KOPT-K1 (cell line): ENCODE data around the gene TMEM219.
"Not testable (repeated sequence)": the region's sequence is repeated elsewhere in the genome, so short reads cannot be mapped to it uniquely, and the experiment has no call there.

Experiments
- H3K27ac ChIP-seq: fragments of 200-600 bp; sonication (generic); 2 replicates; pipeline ENCODE4 v1.5.1; 2016; ENCODE audit warnings: antibody characterized with exemption, mild to moderate bottlenecking, low read depth, low read length; ENCODE audit not compliant: poor library complexity, severe bottlenecking
- H3K36me3 ChIP-seq: fragments of 200-600 bp; sonication (generic); 2 replicates; pipeline ENCODE4 v1.5.1; 2017; ENCODE audit warnings: antibody characterized with exemption, mild to moderate bottlenecking, low read length, moderate library complexity; ENCODE audit not compliant: insufficient read depth
- H3K9me3 ChIP-seq: fragments of 200-600 bp; sonication (generic); 2 replicates; pipeline ENCODE4 v1.5.1; 2017; ENCODE audit warnings: antibody characterized with exemption, low read length, mild to moderate bottlenecking; ENCODE audit not compliant: insufficient read depth, poor library complexity, severe bottlenecking

The TMEM219 gene

GRCh38 chr16:29931750-29932149, 30.1 kb upstream of the TMEM219 start:
- H3K36me3 ChIP-seq, H3K9me3 ChIP-seq, H3K27ac ChIP-seq: not testable (repeated sequence)

- Histone ChIP-seq H3K9me3 (no peaks in the 10 kb centered on the region), H3K27ac (no peak overlapping the region), H3K36me3 (no peaks in the 10 kb centered on the region)
These were observed 21.2 kb upstream of the TMEM219 start for GRCh38 chr16:29940656-29941055.

GRCh38 chr16:29943846-29944799, 17.8 kb upstream of the TMEM219 start:
- peak overlapping the region; percentile 35 for H3K27ac ChIP-seq
- H3K36me3 ChIP-seq, result no peaks in the 10 kb centered on the region
- H3K9me3 ChIP-seq, result no peaks in the 10 kb centered on the region

GRCh38 chr16:29947897-29948296, 14.0 kb upstream of the TMEM219 start:
- no peaks in the 10 kb centered on the region for H3K36me3 ChIP-seq
- H3K27ac ChIP-seq, result no peak overlapping the region
- H3K9me3 ChIP-seq, result peaks cover 7% of the 10 kb centered on the region

GRCh38 chr16:29950806-29951461, 10.9 kb upstream of the TMEM219 start:
- Histone ChIP-seq H3K27ac (no peak overlapping the region), H3K36me3 (no peaks in the 10 kb centered on the region), H3K9me3 (peaks cover 7% of the 10 kb centered on the region)

GRCh38 chr16:29951625-29952365, 10.1 kb upstream of the TMEM219 start:
- peaks cover 7% of the 10 kb centered on the region for H3K9me3 ChIP-seq
- no peaks in the 10 kb centered on the region for H3K36me3 ChIP-seq
- no peak overlapping the region for H3K27ac ChIP-seq

GRCh38 chr16:29958756-29959155, 3.1 kb upstream of the TMEM219 start:
- H3K9me3 ChIP-seq, result no peaks in the 10 kb centered on the region
- no peaks in the 10 kb centered on the region for H3K36me3 ChIP-seq

GRCh38 chr16:29959293-29959692, 2.6 kb upstream of the TMEM219 start:
- H3K27ac ChIP-seq, result no peak overlapping the region
- H3K36me3 ChIP-seq, result no peaks in the 10 kb centered on the region
- H3K9me3 ChIP-seq, result no peaks in the 10 kb centered on the region

More at GRCh38 chr16:29958756-29959155, 3.1 kb upstream of the TMEM219 start:
- no peak overlapping the region for H3K27ac ChIP-seq

GRCh38 chr16:29959821-29960220, 2.1 kb upstream of the TMEM219 start:
- H3K27ac ChIP-seq, H3K9me3 ChIP-seq, H3K36me3 ChIP-seq: not testable (repeated sequence)

- H3K9me3 ChIP-seq, result no peaks in the 10 kb centered on the region
- no peaks in the 10 kb centered on the region for H3K36me3 ChIP-seq
- peak overlapping the region; percentile 76 for H3K27ac ChIP-seq
These were observed 776 bp upstream of the TMEM219 start for GRCh38 chr16:29961127-29961478.

- Histone ChIP-seq H3K9me3 (no peaks in the 10 kb centered on the region), H3K36me3 (no peaks in the 10 kb centered on the region), H3K27ac (peak overlapping the region; percentile 76)
These were observed 590 bp downstream of the TMEM219 start for GRCh38 chr16:29962344-29962994.

- H3K36me3 ChIP-seq, result peaks cover 5% of the 10 kb centered on the region
- H3K27ac ChIP-seq, result peak overlapping the region; percentile 76
- no peaks in the 10 kb centered on the region for H3K9me3 ChIP-seq
These were observed 1.3 kb downstream of the TMEM219 start for GRCh38 chr16:29963021-29963743.

- Histone ChIP-seq H3K9me3 (no peaks in the 10 kb centered on the region), H3K36me3 (peaks cover 13% of the 10 kb centered on the region), H3K27ac (no peak overlapping the region)
These were observed 6.3 kb downstream of the TMEM219 start for GRCh38 chr16:29968205-29968604.

- Histone ChIP-seq H3K27ac (no peak overlapping the region), H3K9me3 (no peaks in the 10 kb centered on the region), H3K36me3 (peaks cover 13% of the 10 kb centered on the region)
These were observed 9.4 kb downstream of the TMEM219 start for GRCh38 chr16:29971304-29971703.
